BE2C (cell line): ENCODE results near the gene KLRC4.
"Not testable (repeated sequence)": the region's sequence is repeated elsewhere in the genome, so short reads cannot be mapped to it uniquely, and the experiment has no call there.

Experiments
- DNase-seq: peaks from one replicate; pipeline ENCODE4 v3.0.0-alpha.2; 2020
- H3K27me3 ChIP-seq: fragments of 250-450 bp; sonication (Bioruptor Pico); 2 replicates; pipeline ENCODE4 v1.5.1; 2020; ENCODE audit warnings: mild to moderate bottlenecking
- H3K36me3 ChIP-seq: fragments of 250-450 bp; sonication (Bioruptor Pico); 2 replicates; pipeline ENCODE4 v1.5.1; 2020; ENCODE audit warnings: mild to moderate bottlenecking
- H3K4me1 ChIP-seq: fragments of 250-450 bp; sonication (Bioruptor Pico); 2 replicates; pipeline ENCODE4 v1.5.1; 2020
- H3K4me3 ChIP-seq: 2 replicates; pipeline ENCODE4 v1.5.1; 2011; ENCODE audit warnings: low read depth, low read length
- H3K9me3 ChIP-seq: fragments of 250-450 bp; sonication (Bioruptor Pico); 2 replicates; pipeline ENCODE4 v1.5.1; 2020
- CTCF ChIP-seq: IDR thresholded peaks from 2 replicates; pipeline ENCODE4 v1.5.1; 2012; ENCODE audit warnings: mild to moderate bottlenecking, low read depth, low read length

Gene KLRC4

GRCh38 chr12:10448236-10448635, 38.7 kb upstream of the KLRC4 start:
- no peaks in the 10 kb centered on the region for H3K27me3 ChIP-seq
- no peak for DNase-seq
- H3K4me3 ChIP-seq: no peak overlapping the region
- H3K36me3 ChIP-seq: no peaks in the 10 kb centered on the region
- no peak for TF ChIP-seq CTCF
- no peaks in the 10 kb centered on the region for H3K9me3 ChIP-seq
- no peaks in the 10 kb centered on the region for H3K4me1 ChIP-seq

DNA sequence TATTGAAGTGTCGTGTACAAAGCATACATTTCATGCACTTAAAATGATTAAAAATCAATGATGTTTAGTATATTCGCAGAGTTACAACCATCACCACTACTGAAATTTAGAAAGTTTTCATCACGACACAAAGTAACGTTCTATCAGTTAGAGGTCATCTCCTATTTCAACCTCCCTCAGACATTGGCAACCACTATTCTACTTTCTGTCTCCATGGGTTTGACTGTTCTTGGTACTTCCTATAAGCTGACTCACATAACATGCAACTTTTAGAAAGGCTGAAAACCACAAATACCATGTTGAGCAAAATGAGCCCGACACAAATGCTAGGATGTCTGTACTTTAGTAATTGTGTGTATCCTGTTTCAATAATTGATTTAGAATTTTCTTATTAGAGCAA, 36.5 kb upstream of the KLRC4 start:
- not testable (repeated sequence) for H3K36me3 ChIP-seq, H3K27me3 ChIP-seq, H3K4me1 ChIP-seq, DNase-seq, H3K4me3 ChIP-seq, H3K9me3 ChIP-seq

DNA sequence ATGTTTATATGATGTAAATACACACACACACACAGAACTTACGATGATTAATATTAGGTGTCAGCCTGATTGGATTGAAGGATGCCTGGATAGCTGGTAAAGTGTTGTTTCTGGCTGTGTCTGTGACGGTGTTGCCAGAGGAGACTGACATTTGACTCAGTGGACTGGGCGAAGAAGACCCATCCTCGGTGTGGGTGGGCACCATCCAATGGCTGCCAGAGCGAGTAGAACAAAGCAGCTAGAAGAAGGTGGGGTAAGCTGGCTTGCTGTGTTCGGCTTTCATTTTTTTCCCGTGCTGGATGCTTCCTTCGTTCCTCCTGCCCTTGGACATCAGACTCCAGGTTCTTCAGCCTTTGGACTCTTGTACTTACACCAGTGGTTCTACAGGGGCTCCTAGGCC, 31.6 kb upstream of the KLRC4 start:
- not testable (repeated sequence) for H3K4me1 ChIP-seq, H3K9me3 ChIP-seq, H3K27me3 ChIP-seq, H3K36me3 ChIP-seq, H3K4me3 ChIP-seq, DNase-seq

DNA sequence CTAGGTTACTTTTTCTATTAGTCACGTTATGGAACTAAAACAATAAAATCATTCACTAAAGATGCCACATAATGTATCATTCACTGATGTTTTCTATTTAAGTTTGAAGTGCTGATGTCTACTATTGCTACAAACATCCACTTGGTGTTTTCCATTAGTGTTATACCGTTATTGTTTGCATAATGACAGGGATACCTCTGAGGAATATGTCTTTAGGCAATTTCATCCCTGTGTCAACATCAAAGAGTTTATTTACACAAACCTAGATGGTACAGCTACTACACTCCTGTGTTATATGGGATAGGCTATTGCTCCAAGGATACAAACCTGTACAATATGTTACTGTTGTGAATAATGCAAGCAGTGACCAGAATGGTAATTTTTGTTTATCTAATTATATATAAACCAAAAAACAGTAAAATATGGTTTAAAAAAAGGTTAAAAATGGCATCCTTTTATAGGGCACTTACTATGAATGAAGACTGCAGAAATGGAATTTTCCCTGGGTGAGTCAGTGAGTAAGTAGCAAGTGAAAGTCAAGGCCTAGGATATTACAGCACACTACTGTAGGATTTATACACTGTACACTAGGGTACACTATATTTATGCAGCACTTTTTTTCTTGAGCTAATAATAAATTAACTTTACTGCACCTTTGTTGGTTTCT, 30.2 kb upstream of the KLRC4 start:
- H3K4me1 ChIP-seq, H3K9me3 ChIP-seq, H3K36me3 ChIP-seq, H3K4me3 ChIP-seq, H3K27me3 ChIP-seq, DNase-seq: not testable (repeated sequence)

- DNase-seq, H3K27me3 ChIP-seq: not testable (repeated sequence)
These were observed 28.0 kb upstream of the KLRC4 start for GRCh38 chr12:10437601-10438000.

DNA sequence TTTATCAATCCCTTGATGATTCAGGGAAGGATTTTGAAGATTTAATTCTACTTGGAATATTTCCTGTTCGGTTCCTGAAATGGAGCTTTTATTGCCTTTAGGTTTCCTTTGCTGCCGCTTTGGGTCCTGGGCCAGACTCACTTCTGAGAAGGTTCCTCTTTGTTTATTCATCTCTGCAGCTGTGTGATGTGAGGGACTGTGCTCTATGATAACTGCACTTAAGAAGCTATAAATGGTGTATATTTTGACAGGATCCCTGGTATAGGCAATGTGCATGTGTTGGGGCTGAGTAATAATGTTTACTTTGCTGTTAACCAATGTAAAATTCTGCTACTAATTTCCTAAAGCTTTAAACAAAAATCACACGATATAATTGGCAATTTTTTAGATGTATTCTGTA, 26.3 kb upstream of the KLRC4 start, which contains the start of gene KLRC2:
Gene KLRC2, minus strand, starts transcription at position 195 of the 400 bp plus-strand sequence. Its CDS starts 24 bp downstream, at position 171.
- not testable (repeated sequence) for DNase-seq, H3K4me3 ChIP-seq, H3K9me3 ChIP-seq, H3K36me3 ChIP-seq, H3K4me1 ChIP-seq, H3K27me3 ChIP-seq

More at GRCh38 chr12:10437601-10438000, 28.0 kb upstream of the KLRC4 start:
- not testable (repeated sequence) for H3K4me1 ChIP-seq, H3K9me3 ChIP-seq, H3K36me3 ChIP-seq, H3K4me3 ChIP-seq

- DNase-seq, H3K4me1 ChIP-seq, H3K9me3 ChIP-seq, H3K4me3 ChIP-seq, H3K36me3 ChIP-seq, H3K27me3 ChIP-seq: not testable (repeated sequence)
These were observed 21.1 kb upstream of the KLRC4 start for GRCh38 chr12:10430623-10431022.

GRCh38 chr12:10425938-10426337, 16.4 kb upstream of the KLRC4 start:
- not testable (repeated sequence) for H3K4me1 ChIP-seq, H3K9me3 ChIP-seq, H3K36me3 ChIP-seq, H3K27me3 ChIP-seq, H3K4me3 ChIP-seq, DNase-seq

DNA sequence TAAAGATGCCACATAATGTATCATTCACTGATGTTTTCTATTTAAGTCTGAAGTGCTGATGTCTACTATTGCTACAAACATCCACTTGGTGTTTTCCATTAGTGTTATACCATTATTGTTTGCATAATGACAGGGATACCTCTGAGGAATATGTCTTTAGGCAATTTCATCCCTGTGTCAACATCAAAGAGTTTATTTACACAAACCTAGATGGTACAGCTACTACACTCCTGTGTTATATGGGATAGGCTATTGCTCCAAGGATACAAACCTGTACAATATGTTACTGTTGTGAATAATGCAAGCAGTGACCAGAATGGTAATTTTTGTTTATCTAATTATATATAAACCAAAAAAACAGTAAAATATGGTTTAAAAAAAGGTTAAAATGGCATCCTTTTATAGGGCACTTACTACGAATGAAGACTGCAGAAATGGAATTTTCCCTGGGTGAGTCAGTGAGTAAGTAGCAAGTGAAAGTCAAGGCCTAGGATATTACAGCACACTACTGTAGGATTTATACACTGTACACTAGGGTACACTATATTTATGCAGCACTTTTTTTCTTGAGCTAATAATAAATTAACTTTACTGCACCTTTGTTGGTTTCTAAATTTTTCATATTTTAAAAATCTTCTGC, 14.8 kb upstream of the KLRC4 start:
- H3K4me3 ChIP-seq, H3K4me1 ChIP-seq, DNase-seq, H3K27me3 ChIP-seq, H3K36me3 ChIP-seq, H3K9me3 ChIP-seq: not testable (repeated sequence)

GRCh38 chr12:10422159-10422558, 12.6 kb upstream of the KLRC4 start:
- not testable (repeated sequence) for H3K36me3 ChIP-seq, H3K4me3 ChIP-seq, DNase-seq, H3K27me3 ChIP-seq, H3K9me3 ChIP-seq, H3K4me1 ChIP-seq

DNA sequence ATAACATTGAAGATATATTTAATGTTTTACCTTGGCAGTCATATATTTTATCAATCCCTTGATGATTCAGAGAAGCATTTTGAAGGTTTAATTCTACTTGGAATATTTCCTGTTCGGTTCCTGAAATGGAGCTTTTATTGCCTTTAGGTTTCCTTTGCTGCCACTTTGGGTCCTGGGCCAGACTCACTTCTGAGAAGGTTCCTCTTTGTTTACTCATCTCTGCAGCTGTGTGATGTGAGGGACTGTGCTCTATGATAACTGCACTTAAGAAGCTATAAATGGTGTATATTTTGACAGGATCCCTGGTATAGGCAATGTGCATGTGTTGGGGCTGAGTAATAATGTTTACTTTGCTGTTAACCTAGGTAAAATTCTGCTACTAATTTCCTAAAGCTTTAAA, 10.8 kb upstream of the KLRC4 start, which contains the start of gene KLRC3:
Gene KLRC3, minus strand, starts transcription at position 262 of the 400 bp plus-strand sequence. Its CDS starts 45 bp downstream, at position 217.
- H3K4me1 ChIP-seq, H3K9me3 ChIP-seq, H3K36me3 ChIP-seq, H3K4me3 ChIP-seq, H3K27me3 ChIP-seq, DNase-seq: not testable (repeated sequence)
